ENCODE data around the gene GNL2. TPM values are rescaled to one million over a fixed set of nuclear protein-coding genes. Genes with fewer than 3 reads are reported as not detected.
A peak's percentile ranks its signal among the peaks of the same experiment; 100 is the strongest.
"Not testable (repeated sequence)": the region's sequence is repeated elsewhere in the genome, so short reads cannot be mapped to it uniquely, and the experiment has no call there.

The GNL2 gene
- total RNA-seq, 4 donors from 2014 or later = 15.9 to 1,081 (median 52.9) TPM

GRCh38 chr1:37596182-37596667, 488 bp upstream of the GNL2 start:
- peak overlapping the region; percentile 76 to 77 for H3K27ac ChIP-seq
- H3K36me3 ChIP-seq = no peaks in the 10 kb centered on the region
- H3K9me3 ChIP-seq = no peaks in the 10 kb centered on the region
- intact Hi-C loops (cut with DNase I; ENCODE audit: low total_unique reads) = no loop called here
- peak overlapping the region; percentile 68 to 76 for H3K4me3 ChIP-seq
- no peak for DNase-seq
- no peaks in the 10 kb centered on the region for H3K27me3 ChIP-seq
- H3K4me1 ChIP-seq = peaks cover 7 to 10% of the 10 kb centered on the region in 2 donors
- TF ChIP-seq POLR2A (IDR thresholded peaks at IDR 0.05) = no peak
- TF ChIP-seq CTCF (IDR thresholded peaks at IDR 0.05) = no peak

- no peak overlapping the region for H3K4me3 ChIP-seq
- intact Hi-C loops (cut with DNase I; ENCODE audit: low total_unique reads) = no loop called here
- H3K36me3 ChIP-seq = no peaks in the 10 kb centered on the region
Measured at GRCh38 chr1:37593726-37594125, 2.0 kb downstream of the GNL2 start.

GRCh38 chr1:37588939-37589338, 6.8 kb downstream of the GNL2 start:
- Histone ChIP-seq H3K9me3 (no peaks in the 10 kb centered on the region), H3K4me1 (no peaks in the 10 kb centered on the region), H3K27ac (no peak overlapping the region), H3K27me3 (no peaks in the 10 kb centered on the region), H3K4me3 (no peak overlapping the region), H3K36me3 (no peaks in the 10 kb centered on the region)
- no peak for TF ChIP-seq CTCF (IDR thresholded peaks at IDR 0.05)
- no peak for TF ChIP-seq POLR2A (IDR thresholded peaks at IDR 0.05)
- intact Hi-C loops (cut with DNase I; ENCODE audit: low total_unique reads) = no loop called here
- DNase-seq = no peak

More at GRCh38 chr1:37593726-37594125, 2.0 kb downstream of the GNL2 start:
- TF ChIP-seq POLR2A (IDR thresholded peaks at IDR 0.05) = no peak
- TF ChIP-seq CTCF (IDR thresholded peaks at IDR 0.05) = no peak
- no peaks in the 10 kb centered on the region for H3K9me3 ChIP-seq
- no peak overlapping the region for H3K27ac ChIP-seq
- H3K27me3 ChIP-seq = no peaks in the 10 kb centered on the region
- H3K4me1 ChIP-seq = peaks cover 7 to 10% of the 10 kb centered on the region in 2 donors
- no peak for DNase-seq

GRCh38 chr1:37584544-37584943, 11.2 kb downstream of the GNL2 start:
- H3K36me3 ChIP-seq; H3K27ac ChIP-seq; H3K27me3 ChIP-seq; H3K9me3 ChIP-seq; H3K4me1 ChIP-seq; intact Hi-C loops (cut with DNase I; ENCODE audit: low total_unique reads); DNase-seq; H3K4me3 ChIP-seq: not testable (repeated sequence)

- no peaks in the 10 kb centered on the region for H3K36me3 ChIP-seq
- TF ChIP-seq CTCF (IDR thresholded peaks at IDR 0.05) = no peak
- TF ChIP-seq POLR2A (IDR thresholded peaks at IDR 0.05) = no peak
- no peak overlapping the region for H3K27ac ChIP-seq
Measured at GRCh38 chr1:37575692-37576091, 20.0 kb downstream of the GNL2 start.

More at GRCh38 chr1:37575692-37576091, 20.0 kb downstream of the GNL2 start:
- H3K9me3 ChIP-seq = no peaks in the 10 kb centered on the region
- intact Hi-C loops (cut with DNase I; ENCODE audit: low total_unique reads) = no loop called here
- no peaks in the 10 kb centered on the region for H3K4me1 ChIP-seq
- DNase-seq = no peak
- H3K27me3 ChIP-seq = no peaks in the 10 kb centered on the region
- H3K4me3 ChIP-seq = no peak overlapping the region
